Stromal cell of bone marrow (primary cell): ENCODE results near the gene A3GALT2.

Experiments used
- DNase-seq: peaks from one replicate; pipeline ENCODE4 v3.0.0-alpha.2; 2012; ENCODE audit warnings: low read depth

Gene A3GALT2

DNA sequence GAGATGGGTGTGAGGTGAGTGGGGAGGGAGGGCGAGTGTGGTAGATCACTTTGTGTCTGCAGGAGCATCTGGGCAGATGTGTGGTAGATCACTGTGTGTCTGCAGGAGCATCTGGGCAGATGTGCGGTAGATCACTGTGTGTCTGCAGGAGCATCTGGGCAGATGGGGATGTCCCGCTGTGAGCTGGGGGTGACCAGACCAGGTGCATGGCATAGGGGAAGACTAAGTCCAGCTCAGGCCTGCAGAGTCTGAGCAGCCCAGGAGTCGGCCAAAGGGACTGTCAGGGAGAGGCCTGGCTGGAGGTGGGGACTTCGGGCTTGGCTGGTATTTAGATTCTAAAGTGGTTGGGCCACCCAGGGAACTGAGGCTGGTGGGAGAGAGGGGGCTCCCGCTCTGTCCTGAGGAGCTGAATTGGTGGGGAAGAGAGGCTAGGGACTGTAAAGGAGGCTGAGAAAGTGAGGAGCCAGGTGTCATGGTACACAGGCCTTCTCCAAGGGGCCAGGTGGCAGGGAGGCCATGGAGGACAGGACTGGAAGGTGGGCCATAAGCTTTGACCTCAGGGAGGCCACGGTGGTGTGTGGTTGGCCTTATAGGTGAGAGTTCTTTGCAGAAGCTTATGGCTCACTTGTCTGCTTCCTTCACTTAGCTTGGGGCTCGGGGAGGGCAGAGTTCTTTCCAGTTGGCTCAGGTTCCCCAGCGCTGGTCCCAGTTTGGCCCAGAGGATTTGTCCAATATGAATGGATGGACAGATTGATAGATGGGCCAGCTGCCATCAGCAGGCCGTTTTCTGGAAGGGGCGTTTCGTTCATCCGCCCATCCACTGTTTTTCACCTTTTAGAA is 49.0 kb downstream of the A3GALT2 start:
- no peak for DNase-seq

DNA sequence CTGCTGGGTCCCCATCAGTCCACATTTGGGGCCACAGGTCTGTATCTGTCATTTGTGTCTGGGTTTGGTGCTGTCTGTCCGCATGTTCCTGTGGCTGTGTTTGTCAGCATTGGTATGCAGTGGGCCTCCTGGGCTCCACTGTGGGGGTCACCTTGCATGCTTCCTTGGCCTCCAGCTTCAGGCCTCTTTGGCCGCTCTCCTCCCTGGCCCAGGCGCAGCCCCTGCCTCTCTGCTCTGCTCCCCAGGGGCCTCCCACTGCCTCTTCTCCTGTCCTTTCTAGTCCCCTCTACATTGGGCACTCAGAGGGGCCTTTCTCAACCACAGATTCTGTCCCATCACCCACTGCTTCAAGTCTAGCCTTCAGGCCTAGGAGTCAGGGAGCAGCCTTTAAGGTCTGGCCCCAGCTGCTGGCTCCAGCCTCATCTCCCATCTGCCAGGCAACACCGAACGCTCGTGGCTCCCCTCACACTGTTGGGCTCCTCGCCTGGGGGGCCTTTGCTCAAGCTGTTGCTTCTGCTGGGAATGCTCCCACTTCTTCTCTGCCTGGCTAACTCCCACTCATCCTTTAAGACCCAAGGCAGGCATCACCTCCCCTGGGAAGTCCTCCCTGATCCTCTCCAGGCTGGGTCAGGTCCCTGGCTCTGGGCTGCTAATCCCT is 50.0 kb downstream of the A3GALT2 start:
- DNase-seq, result no peak

- no peak for DNase-seq
Observed at GRCh38 chr1:33270379-33270778, 50.5 kb downstream of the A3GALT2 start.

- DNase-seq, result no peak
Observed at GRCh38 chr1:33269621-33270020, 51.3 kb downstream of the A3GALT2 start.

DNA sequence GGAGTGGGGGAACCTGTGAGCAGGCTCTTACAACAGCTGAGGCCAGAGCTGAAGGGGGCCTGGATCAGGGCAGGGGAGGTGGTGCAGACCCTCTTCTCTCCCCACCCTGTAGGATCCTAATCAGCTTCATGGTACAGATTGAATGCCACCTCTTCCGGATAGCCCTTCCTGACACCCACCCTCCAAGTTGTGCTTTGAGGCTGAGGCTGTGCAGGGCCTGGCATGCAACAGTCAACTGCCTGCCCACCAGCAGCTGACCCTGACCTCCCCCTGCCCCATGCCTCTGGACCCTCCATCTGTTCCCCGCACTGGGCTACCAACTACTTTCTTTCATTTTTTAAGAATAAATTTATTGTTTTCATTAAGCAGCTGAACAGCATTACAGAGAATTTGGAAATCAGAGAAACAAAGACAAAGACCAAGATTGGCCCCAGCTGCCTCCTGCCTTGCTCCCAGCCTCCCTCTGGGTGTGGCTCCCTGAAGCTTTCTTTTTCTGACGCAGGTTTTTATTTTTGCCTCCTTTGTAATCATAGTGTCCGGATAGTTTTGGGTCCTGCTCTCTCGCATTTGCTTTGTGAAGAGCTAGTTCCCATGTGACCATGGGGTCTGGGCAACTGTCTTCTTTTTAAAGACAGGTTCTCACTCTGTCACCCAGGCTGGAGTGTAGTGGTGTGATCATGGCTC is 51.8 kb downstream of the A3GALT2 start:
- no peak for DNase-seq

DNA sequence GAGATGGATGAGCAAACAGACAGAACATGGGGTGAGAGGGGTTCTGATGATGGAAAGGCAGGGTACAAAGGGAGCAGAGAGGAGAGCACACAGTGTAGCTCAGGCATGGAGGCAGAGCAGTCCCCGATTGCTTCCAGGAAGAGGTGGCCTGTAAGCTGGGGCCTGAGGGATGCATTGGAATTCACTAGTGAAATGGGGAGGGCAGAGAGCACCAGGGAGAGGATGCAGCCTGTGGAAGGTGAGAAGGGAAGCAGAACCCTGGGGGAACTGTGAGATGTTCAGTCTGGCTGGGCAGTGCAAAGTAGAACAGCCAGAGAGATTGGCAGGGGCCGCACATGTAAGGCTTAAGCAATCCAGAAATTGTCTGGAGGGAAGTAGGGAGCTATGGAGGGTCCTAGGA is 52.4 kb downstream of the A3GALT2 start:
- DNase-seq, result no peak

DNA sequence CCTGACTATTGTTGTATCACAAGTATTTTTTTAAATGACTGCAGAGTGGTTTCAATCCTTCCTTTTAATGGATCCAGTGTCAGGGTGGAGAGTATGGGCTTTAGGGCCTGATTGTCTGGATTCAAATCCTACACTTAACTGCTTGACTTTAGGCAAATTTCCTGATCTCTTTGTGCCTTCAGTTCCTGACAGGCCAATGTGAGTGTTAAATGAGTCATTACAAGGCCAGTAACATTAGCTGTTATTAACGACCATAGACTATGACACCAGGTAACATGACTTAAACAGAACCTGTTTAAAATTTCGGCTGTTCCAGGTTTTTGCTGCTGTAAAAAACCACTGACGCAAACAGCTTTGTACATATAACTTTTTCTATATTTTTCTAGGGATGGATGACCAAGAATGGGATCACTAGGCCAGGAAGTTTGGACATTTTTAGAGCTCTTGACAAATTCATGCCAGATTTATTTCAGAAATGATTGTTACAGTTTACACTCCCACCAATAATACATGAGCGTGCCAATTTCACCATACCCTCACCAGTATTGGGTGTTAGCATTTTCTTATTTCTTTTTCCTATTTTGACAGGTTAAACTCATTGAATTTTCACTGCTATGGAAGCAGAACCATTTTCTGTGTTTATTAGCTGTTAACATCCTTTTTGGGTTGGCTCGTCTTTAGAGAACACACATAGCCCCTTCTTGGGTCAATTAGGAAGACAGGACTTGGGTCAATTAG is 53.3 kb downstream of the A3GALT2 start:
- DNase-seq, result no peak

GRCh38 chr1:33266766-33267165 is 54.1 kb downstream of the A3GALT2 start:
- no peak for DNase-seq

GRCh38 chr1:33265780-33266605 is 54.9 kb downstream of the A3GALT2 start:
- DNase-seq, result no peak

- no peak for DNase-seq
Observed at GRCh38 chr1:33263890-33264504, 56.9 kb downstream of the A3GALT2 start.

- DNase-seq, result no peak
Observed at GRCh38 chr1:33261344-33261743, 59.6 kb downstream of the A3GALT2 start.

GRCh38 chr1:33260439-33260838 is 60.5 kb downstream of the A3GALT2 start:
- DNase-seq, result no peak

- DNase-seq, result no peak
Observed at GRCh38 chr1:33259879-33260278, 61.0 kb downstream of the A3GALT2 start.

- DNase-seq, result no peak
Observed at GRCh38 chr1:33258788-33259274, 62.1 kb downstream of the A3GALT2 start.

DNA sequence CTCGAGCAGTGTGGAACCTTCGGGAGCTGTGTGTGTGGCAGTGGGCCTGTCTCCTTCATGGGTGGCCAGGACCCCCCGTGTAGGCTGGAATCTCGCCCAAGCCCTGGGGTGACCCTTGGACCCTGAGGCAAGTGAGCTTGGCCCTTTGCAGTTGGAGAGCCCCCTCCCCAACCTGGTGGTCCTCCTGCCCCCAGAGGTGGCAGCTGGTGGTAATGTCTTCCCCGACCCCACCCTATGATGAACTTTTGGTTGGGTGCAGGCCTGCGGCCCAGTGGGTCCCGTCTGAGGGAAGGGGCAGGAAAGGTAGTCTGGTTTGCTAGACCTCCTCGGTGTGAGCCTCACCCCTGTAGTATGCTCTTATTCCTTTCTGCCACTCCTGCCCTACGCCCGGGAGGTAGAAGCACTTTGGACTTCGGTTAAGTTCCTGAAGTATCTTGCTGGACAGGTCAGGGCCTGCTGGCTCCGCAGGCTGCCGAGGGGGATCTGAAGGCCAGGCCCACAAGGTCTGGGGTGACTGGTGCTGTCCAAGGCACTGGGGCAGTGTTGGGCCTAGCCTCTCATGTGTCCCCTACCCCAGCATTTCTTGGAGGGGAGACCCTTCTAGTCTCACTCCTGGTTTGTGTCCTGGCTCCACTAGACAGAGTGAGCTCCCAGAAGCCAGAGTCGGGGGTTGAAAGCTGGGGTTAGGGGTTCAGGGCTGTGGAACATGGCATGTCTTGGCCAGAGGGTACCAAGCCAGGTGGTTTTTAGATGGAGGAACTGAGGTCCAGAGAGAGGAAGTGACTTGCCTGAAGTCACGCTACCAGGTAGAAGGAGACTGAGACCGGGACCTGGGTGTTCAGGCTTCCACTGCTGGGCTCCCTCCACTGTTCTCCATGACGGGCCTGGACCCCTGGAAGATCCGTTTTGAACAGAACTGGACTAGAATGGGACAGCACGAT is 62.9 kb downstream of the A3GALT2 start:
- no peak for DNase-seq

DNA sequence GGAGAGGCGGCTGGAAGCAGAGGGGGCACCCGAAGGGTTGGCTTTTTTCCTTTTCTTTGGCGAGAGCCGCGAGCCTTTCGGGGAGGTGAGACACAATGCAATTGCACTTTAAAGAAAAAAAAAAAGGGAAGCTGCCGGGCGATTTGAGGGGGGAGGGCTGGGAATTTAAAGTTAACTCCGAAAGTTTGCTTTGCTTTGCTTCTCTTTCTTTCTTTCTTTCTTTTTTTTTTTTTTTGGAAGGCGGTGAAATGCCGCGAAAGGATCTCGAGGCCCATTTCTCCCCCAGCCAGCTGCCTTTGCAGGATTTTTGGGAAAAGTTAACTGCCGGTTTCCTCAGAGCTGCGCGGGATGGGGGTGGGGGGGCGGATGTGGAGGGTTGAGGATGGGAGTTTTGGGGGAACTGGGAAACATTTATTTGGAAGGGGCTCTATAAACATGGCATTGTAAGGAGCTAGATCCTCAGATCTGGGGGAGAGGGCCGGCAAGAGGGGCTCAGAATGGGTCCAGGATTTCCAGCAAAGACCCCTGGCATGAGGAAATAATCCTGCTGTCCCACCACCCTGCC is 63.6 kb downstream of the A3GALT2 start:
- DNase-seq, result no peak
